HEK293 (cell line): ENCODE results near the gene BCAS3.

ENCODE experiments used
- CTCF ChIP-seq: fragments of 450-650 bp; formaldehyde crosslinking; IDR thresholded peaks from 2 replicates; pipeline ENCODE4 v1.5.1; 2016; ENCODE audit warnings: missing biosample characterization, missing genetic modification characterization
- EGR2 ChIP-seq: fragments of 450-650 bp; formaldehyde crosslinking; IDR thresholded peaks from 2 replicates; pipeline ENCODE4 v1.5.1; 2016; ENCODE audit warnings: low read depth, missing biosample characterization, missing genetic modification characterization
- PRDM10 ChIP-seq: fragments of 450-650 bp; formaldehyde crosslinking; IDR thresholded peaks from 2 replicates; pipeline ENCODE4 v1.5.1; 2016; ENCODE audit warnings: missing biosample characterization, missing genetic modification characterization
- SALL2 ChIP-seq: fragments of 450-650 bp; formaldehyde crosslinking; IDR thresholded peaks from 2 replicates; pipeline ENCODE4 v1.5.0; 2017; ENCODE audit warnings: missing biosample characterization, mild to moderate bottlenecking, missing genetic modification characterization, borderline replicate concordance
- ZBTB20 ChIP-seq: fragments of 450-650 bp; formaldehyde crosslinking; IDR thresholded peaks from 2 replicates; pipeline ENCODE4 v1.5.1; 2016; ENCODE audit warnings: missing biosample characterization, missing genetic modification characterization
- ZFP69B ChIP-seq: fragments of 450-650 bp; formaldehyde crosslinking; IDR thresholded peaks from 2 replicates; pipeline ENCODE4 v1.5.1; 2016; ENCODE audit warnings: missing biosample characterization, missing genetic modification characterization
- ZNF138 ChIP-seq: fragments of 450-650 bp; formaldehyde crosslinking; IDR thresholded peaks from 2 replicates; pipeline ENCODE4 v1.5.1; 2016; ENCODE audit warnings: missing biosample characterization, missing genetic modification characterization, borderline replicate concordance
- ZNF274 ChIP-seq, 2 experiments: fragments of 200-500 bp in 1 of 2; fragments of 450-650 bp in 1 of 2; sonication (Bioruptor generic) in 1 of 2; formaldehyde crosslinking in 1 of 2; IDR thresholded peaks; 2 replicates each; pipeline versions ENCODE4 v1.5.1 to v1.6.1; 2014 to 2016; ENCODE audit warnings: borderline replicate concordance in 1 of 2, inconsistent platforms in 1 of 2, low read length in 1 of 2, missing biosample characterization in 1 of 2, missing genetic modification characterization in 1 of 2
- ZNF311 ChIP-seq: fragments of 450-650 bp; formaldehyde crosslinking; IDR thresholded peaks from 2 replicates; pipeline ENCODE4 v1.5.1; 2017; ENCODE audit warnings: missing biosample characterization, missing genetic modification characterization, borderline replicate concordance
- ZNF548 ChIP-seq: fragments of 450-650 bp; formaldehyde crosslinking; IDR thresholded peaks from 2 replicates; pipeline ENCODE4 v1.5.1; 2016; ENCODE audit warnings: missing biosample characterization, missing genetic modification characterization
- ZNF692 ChIP-seq: fragments of 450-650 bp; formaldehyde crosslinking; IDR thresholded peaks from 2 replicates; pipeline ENCODE4 v1.5.1; 2016; ENCODE audit warnings: missing biosample characterization, missing genetic modification characterization

- TF ChIP-seq ZBTB20 (tag by site-specific recombination), result no peak
- TF ChIP-seq CTCF (tag by site-specific recombination), result no peak
- no peak for TF ChIP-seq EGR2 (tag by site-specific recombination)
- no peak for TF ChIP-seq PRDM10 (tag by site-specific recombination)
- TF ChIP-seq ZNF692 (tag by site-specific recombination), result no peak
- TF ChIP-seq ZNF311 (tag by site-specific recombination), result no peak
- TF ChIP-seq ZFP69B, result no peak
- no peak for TF ChIP-seq ZNF138 (tag by site-specific recombination)
- TF ChIP-seq ZNF548 (tag by site-specific recombination), result no peak
- no peak for TF ChIP-seq SALL2 (tag by site-specific recombination)
- TF ChIP-seq ZNF274 (IDR thresholded peaks at IDR 0.05; ENCODE audit: low read length), result no peak
- TF ChIP-seq ZNF274 (tag by site-specific recombination; IDR thresholded peaks at IDR 0.05; ENCODE audit: borderline replicate concordance), result no peak
Observed at GRCh38 chr17:60863892-60864707, 186.4 kb downstream of the BCAS3 start.
